ENCODE results near the gene CDK5RAP1. TPM values are rescaled to one million over a fixed set of nuclear protein-coding genes. Genes with fewer than 3 reads are reported as not detected.

The CDK5RAP1 gene
- total and polyA plus RNA-seq, 12 donors: 16.9 to 42.6 (median 23.3) TPM

DNA sequence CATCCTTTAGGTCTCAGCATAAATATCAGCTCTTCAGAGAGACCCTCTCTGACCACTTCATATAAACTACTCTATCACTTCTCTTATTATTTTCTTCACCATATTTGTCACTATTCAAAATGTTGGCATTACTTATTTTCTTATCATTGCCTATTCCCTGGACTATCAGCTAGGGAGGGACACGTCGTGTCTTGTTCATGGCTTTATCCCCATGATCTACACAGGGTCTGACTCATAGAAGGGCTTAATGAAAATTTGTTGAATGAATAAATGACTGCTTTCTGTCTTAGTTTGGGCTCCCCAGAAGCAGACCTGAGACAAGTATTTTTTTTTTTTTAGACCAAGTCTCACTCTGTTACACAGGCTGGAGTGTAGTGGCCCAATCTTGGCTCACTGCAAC, 3.0 kb upstream of the CDK5RAP1 start:
- WGBS, 2 donors: 66 to 77% methylated on average over 2 of the region's 2 CpGs
- ATAC-seq (no peak), DNase-seq (no peak)
- H3K4me1 ChIP-seq: peaks cover 13 to 29% (median 23%) of the 10 kb centered on the region in 9 donors
- no peak overlapping the region for H3K4me3 ChIP-seq
- intact Hi-C loops (cut with DNase I): loop anchor here in 1 of 10 donors (5.0 kb wide), 1 partner anchor 38 kb away; the partner anchor contains the start of gene SNTA1
- TF ChIP-seq, protein P1, sequence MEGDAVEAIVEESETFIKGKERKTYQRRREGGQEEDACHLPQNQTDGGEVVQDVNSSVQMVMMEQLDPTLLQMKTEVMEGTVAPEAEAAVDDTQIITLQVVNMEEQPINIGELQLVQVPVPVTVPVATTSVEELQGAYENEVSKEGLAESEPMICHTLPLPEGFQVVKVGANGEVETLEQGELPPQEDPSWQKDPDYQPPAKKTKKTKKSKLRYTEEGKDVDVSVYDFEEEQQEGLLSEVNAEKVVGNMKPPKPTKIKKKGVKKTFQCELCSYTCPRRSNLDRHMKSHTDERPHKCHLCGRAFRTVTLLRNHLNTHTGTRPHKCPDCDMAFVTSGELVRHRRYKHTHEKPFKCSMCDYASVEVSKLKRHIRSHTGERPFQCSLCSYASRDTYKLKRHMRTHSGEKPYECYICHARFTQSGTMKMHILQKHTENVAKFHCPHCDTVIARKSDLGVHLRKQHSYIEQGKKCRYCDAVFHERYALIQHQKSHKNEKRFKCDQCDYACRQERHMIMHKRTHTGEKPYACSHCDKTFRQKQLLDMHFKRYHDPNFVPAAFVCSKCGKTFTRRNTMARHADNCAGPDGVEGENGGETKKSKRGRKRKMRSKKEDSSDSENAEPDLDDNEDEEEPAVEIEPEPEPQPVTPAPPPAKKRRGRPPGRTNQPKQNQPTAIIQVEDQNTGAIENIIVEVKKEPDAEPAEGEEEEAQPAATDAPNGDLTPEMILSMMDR (IDR thresholded peaks at IDR 0.05): no peak
- H3K27ac ChIP-seq: no peak overlapping the region
- H3K27me3 ChIP-seq: no peaks in the 10 kb centered on the region
- no peaks in the 10 kb centered on the region for H3K9me3 ChIP-seq
- peaks cover 0 to 46% (median 22%) of the 10 kb centered on the region in 9 donors for H3K36me3 ChIP-seq

DNA sequence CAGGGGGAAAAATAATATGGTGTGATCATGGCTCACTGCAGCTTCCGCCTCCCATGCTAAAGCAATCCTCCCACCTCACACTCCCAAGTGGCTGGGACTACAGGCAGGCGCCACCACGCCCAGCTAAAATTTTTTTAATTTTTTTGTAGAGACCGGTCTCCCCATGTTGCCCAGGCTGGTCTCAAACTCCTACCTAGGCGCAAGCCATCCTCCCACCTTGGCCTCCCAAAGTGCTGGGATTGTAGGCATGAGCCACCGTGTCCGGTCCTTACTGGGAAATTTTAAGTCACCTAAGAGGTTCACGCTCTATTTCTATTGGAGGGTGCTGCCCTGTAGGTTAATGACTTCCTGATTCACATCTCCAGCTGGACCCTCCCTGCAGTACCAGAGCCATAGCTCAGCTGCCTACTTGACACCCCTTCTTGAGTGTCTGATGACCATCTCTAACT, 626 bp upstream of the CDK5RAP1 start:
- TF ChIP-seq, protein P1 (IDR thresholded peaks at IDR 0.05): no peak
- no peak for DNase-seq
- intact Hi-C loops (cut with DNase I): loop anchor here in 1 of 10 donors (5.0 kb wide), 1 partner anchor 40 kb away; the partner anchor contains the start of gene SNTA1
- Histone ChIP-seq H3K27ac (peak overlapping the region in 7 of 10 donors; percentile 50 to 85 (median 79)), H3K9me3 (no peaks in the 10 kb centered on the region), H3K4me1 (peaks cover 13 to 31% (median 24%) of the 10 kb centered on the region in 9 donors), H3K4me3 (peak overlapping the region; percentile 72 to 99 (median 92)), H3K36me3 (peaks cover 0 to 36% (median under 1%) of the 10 kb centered on the region in 9 donors), H3K27me3 (no peaks in the 10 kb centered on the region)
- WGBS, 2 donors: 50 to 54% methylated on average over 8 of the region's 8 CpGs
- ATAC-seq: peak in 6 of 8 donors; percentile 20 to 58 (median 31)

DNA sequence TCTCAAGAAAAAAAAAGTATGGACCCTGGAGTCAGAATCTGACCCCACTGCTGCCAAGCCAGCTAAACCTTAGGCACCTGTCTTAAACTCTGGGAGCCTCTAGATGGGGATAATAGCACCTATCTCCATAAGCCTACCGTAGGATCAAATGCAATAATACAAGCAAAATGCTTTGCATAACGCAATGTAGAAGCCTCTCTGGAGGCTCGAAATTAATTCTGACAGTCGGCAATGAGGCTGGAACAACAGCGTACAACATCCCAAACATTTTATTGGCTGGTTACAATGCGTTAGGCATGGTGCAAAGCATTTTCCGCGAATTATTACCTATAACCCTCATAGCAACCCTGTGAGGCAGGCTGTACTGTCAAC, 521 bp downstream of the CDK5RAP1 start:
- WGBS, 2 donors: 0% methylated on average over 8 of the region's 8 CpGs
- intact Hi-C loops (cut with DNase I): loop anchor here in 1 of 10 donors (5.0 kb wide), 1 partner anchor 42 kb away; the partner anchor contains the start of gene SNTA1

DNA sequence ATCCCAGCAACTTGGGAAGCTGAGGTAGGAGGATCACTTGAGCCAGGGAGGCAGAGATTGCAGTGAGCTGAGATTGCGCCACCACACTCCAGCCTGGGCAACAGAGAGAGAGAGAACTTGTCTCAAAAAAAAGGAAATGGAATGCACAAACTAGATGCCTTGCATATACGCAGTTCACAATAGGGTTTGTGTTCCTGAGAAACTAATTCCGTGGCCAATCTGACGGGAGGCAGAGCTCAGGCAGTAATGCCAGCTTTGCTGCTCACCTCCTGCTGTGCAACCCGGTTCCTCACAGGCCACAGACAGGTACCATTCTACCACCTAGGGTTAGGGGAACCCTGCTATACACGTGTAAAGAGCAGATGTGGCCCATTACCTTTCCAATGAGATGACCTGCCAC, 1.4 kb downstream of the CDK5RAP1 start:
- Histone ChIP-seq H3K36me3 (peaks cover 0 to 38% (median 9%) of the 10 kb centered on the region in 9 donors), H3K4me1 (peaks cover 13 to 31% (median 24%) of the 10 kb centered on the region in 9 donors), H3K9me3 (no peaks in the 10 kb centered on the region), H3K27ac (no peak overlapping the region), H3K4me3 (peak overlapping the region in 5 of 10 donors; percentile 82 to 99 (median 95)), H3K27me3 (no peaks in the 10 kb centered on the region)
- intact Hi-C loops (cut with DNase I): loop anchor here in 3 of 10 donors (5.0 to 10.0 kb wide), 3 partner anchors 42 to 735 kb away; partner anchors contain the start of gene SNTA1 (in 1 of the 3)
- TF ChIP-seq, protein P1 (IDR thresholded peaks at IDR 0.05): no peak
- ATAC-seq (no peak), DNase-seq (no peak)
- WGBS, 2 donors: 64 to 77% methylated on average over 6 of the region's 6 CpGs

More for the DNA sequence above, 521 bp downstream of the CDK5RAP1 start:
- Histone ChIP-seq H3K27me3 (no peaks in the 10 kb centered on the region), H3K27ac (peak overlapping the region in 9 of 10 donors; percentile 50 to 85 (median 75)), H3K36me3 (peaks cover 0 to 37% (median 9%) of the 10 kb centered on the region in 9 donors), H3K4me3 (peak overlapping the region; percentile 72 to 99 (median 92)), H3K9me3 (no peaks in the 10 kb centered on the region), H3K4me1 (peaks cover 13 to 31% (median 24%) of the 10 kb centered on the region in 9 donors)
- TF ChIP-seq, protein P1 (IDR thresholded peaks at IDR 0.05): peak in 1 of 9 donors; percentile 4
- DNase-seq: no peak
- peak in 6 of 8 donors; percentile 14 to 56 (median 24) for ATAC-seq

Data from heart right ventricle (tissue), 16 donors.